Activated CD8-positive, alpha-beta T cell treated with anti-CD3 and anti-CD28 coated beads for 36 hours (primary cell): Measurements from ENCODE around the gene PVALEF. TPM values are rescaled to one million over a fixed set of nuclear protein-coding genes. Genes with fewer than 3 reads are reported as not detected.

Experiments used
- ATAC-seq: fragments of 200-7000 bp; cut with Tn5 transposase; one replicate; pipeline ENCODE4 v1.10.0; 2021; ENCODE audit warnings: mild to moderate bottlenecking, moderate library complexity
- CTCF ChIA-PET: fragments of 350-600 bp; sonication (Branson Sonifier 250); formaldehyde crosslinking; loops from one replicate; lab custom pipeline; 2021; ENCODE audit warnings: antibody characterized with exemption; lab: Charles Lee
- POLR2A ChIA-PET: fragments of 350-600 bp; sonication (Branson Sonifier 250); formaldehyde crosslinking; loops from one replicate; lab custom pipeline; 2021; ENCODE audit warnings: antibody characterized with exemption; lab: Charles Lee
- DNase-seq: peaks from one replicate; pipeline ENCODE4 v3.0.0-alpha.2; 2020
- H3K27ac Mint-ChIP-seq: one replicate; pipeline ENCODE4 v1.8.0; 2021; ENCODE audit warnings: mild to moderate bottlenecking, mixed read lengths
- H3K27me3 Mint-ChIP-seq: one replicate; pipeline ENCODE4 v1.8.0; 2021; ENCODE audit warnings: mixed read lengths
- H3K36me3 Mint-ChIP-seq: one replicate; pipeline ENCODE4 v1.8.0; 2021; ENCODE audit warnings: low read depth, mixed read lengths
- H3K4me1 Mint-ChIP-seq: one replicate; pipeline ENCODE4 v1.8.0; 2021; ENCODE audit warnings: low read depth, mixed read lengths
- H3K4me3 Mint-ChIP-seq: one replicate; pipeline ENCODE4 v1.8.0; 2021; ENCODE audit warnings: mild to moderate bottlenecking, moderate library complexity, mixed read lengths
- H3K9me3 Mint-ChIP-seq: one replicate; pipeline ENCODE4 v1.8.0; 2021; ENCODE audit warnings: mixed read lengths
- intact Hi-C: fragments of 100-400 bp; cut with micrococcal nuclease; formaldehyde crosslinking; loops from one replicate; pipeline ENCODE4 v1.10.0; 2022
- total RNA-seq, 2 experiments: library from RNA; stranded (reverse); gene quantifications; one replicate each; pipeline ENCODE4 v1.2.3, GENCODE V29; 2021
- TF ChIP-seq, protein P1 (sequence below): fragments of 200-600 bp; IDR thresholded peaks from one replicate; pipeline ENCODE4 v1.8.0; 2022; ENCODE audit warnings: antibody characterized with exemption, mild to moderate bottlenecking

Gene PVALEF
- total RNA-seq, 2 experiments from 2014 or later = not detected

DNA sequence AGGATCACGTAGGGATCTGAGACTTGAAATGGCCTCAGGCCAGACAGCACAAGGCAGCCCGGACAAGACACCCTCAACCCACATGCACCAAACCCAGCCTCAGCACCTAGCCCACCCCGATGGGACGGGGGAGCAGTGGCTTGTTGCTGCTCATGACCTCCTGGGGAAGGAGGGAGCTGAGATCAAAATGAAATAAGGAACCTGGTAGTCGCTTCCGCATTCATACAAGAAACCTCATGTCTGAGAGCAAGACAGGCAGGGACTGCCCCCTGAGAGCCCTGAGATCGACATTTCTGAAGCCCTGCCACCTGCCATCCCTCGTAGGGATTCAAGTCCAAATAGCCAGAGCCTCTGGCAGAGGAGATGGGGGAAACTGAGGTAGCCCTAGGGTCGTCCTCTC is 63.1 kb downstream of the PVALEF start:
- CTCF ChIA-PET = no interaction called here
- intact Hi-C loops = no loop called here
- no peaks in the 10 kb centered on the region for H3K27me3 Mint-ChIP-seq

DNA sequence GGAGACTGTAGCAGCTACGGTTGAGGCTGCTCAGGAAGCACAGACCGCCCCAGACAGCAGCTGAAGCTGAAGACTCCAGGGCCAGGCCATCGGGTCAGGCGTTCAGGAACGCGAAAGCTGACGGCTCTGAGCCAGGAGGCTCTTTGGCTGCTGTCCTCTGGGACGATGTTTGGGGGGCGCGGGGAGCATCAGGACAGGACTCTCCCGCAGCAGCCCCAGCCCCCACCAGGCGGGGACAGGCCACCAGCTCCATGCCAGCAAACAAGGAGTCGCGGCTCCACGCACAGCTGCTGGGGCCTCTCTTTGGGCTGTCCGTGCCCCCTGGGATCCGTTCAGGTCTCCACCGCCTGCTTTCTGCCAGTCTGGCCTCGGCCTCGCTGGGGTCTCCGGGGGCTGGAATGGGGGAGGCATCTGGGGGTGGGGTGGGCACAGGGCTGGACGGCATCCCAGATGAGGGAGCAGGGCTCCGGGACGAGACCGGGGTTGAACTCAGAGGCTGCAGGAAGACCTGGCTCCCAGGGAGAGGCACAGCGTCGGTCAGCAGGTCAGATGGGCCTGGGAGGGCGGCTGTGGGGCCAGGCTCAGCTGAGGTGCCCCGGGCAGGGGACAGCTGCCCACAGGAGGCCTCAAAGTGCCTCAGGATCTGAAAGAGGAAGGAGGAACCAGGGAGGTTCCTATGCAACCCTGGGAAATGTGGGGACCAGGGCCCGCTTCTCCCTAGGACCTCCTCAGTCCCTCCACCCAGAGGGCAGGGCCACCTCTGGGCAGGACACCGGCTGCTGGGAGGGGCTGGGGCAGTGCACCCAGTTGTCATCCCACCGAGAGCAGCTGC is 63.7 kb downstream of the PVALEF start:
- peaks cover 7% of the 10 kb centered on the region for H3K36me3 Mint-ChIP-seq
- H3K27me3 Mint-ChIP-seq = no peaks in the 10 kb centered on the region
- ATAC-seq = no peak
- no peaks in the 10 kb centered on the region for H3K9me3 Mint-ChIP-seq
- intact Hi-C loops = no loop called here
- POLR2A ChIA-PET = interaction anchor here (0.9 to 1.5 kb wide), 3 partner anchors 9 to 10 kb away, joined by 3 to 4 read pairs (median 3); partner anchors contain the start of gene NDUFAF8
- CTCF ChIA-PET = interaction anchor here (0.9 to 1.5 kb wide), 2 partner anchors 9 to 86 kb away, joined by 3 read pairs; no protein-coding TSS in a partner anchor
- no peak overlapping the region for H3K4me3 Mint-ChIP-seq
- no peak for DNase-seq
- TF ChIP-seq, protein P1, sequence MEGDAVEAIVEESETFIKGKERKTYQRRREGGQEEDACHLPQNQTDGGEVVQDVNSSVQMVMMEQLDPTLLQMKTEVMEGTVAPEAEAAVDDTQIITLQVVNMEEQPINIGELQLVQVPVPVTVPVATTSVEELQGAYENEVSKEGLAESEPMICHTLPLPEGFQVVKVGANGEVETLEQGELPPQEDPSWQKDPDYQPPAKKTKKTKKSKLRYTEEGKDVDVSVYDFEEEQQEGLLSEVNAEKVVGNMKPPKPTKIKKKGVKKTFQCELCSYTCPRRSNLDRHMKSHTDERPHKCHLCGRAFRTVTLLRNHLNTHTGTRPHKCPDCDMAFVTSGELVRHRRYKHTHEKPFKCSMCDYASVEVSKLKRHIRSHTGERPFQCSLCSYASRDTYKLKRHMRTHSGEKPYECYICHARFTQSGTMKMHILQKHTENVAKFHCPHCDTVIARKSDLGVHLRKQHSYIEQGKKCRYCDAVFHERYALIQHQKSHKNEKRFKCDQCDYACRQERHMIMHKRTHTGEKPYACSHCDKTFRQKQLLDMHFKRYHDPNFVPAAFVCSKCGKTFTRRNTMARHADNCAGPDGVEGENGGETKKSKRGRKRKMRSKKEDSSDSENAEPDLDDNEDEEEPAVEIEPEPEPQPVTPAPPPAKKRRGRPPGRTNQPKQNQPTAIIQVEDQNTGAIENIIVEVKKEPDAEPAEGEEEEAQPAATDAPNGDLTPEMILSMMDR = no peak
- no peak overlapping the region for H3K27ac Mint-ChIP-seq
- peaks cover 9% of the 10 kb centered on the region for H3K4me1 Mint-ChIP-seq

More for the DNA sequence above, 63.1 kb downstream of the PVALEF start:
- peaks cover 15% of the 10 kb centered on the region for H3K4me1 Mint-ChIP-seq
- POLR2A ChIA-PET = interaction anchor here (0.9 kb wide), 1 partner anchor 10 kb away, joined by 4 read pairs; no protein-coding TSS in a partner anchor
- DNase-seq (no peak), ATAC-seq (no peak)
- TF ChIP-seq, protein P1 = no peak
- no peaks in the 10 kb centered on the region for H3K9me3 Mint-ChIP-seq
- no peak overlapping the region for H3K27ac Mint-ChIP-seq
- peaks cover 7% of the 10 kb centered on the region for H3K36me3 Mint-ChIP-seq
- H3K4me3 Mint-ChIP-seq = no peak overlapping the region

DNA sequence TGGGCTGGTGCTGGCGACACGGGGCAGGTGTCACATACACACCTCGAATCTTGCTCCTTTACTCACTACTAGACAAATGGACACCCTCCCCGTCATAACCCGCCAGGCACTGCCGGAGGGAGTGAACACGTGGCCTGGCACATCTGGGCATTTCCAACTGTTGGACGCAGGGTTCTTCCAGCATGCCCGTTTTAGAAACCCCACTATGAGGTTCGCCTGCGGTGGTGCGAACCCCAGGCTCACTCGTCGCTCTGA is 64.3 kb downstream of the PVALEF start:
- Mint-ChIP-seq H3K27me3 (no peaks in the 10 kb centered on the region), H3K4me1 (peaks cover 8% of the 10 kb centered on the region), H3K4me3 (no peak overlapping the region), H3K27ac (no peak overlapping the region), H3K36me3 (peaks cover 7% of the 10 kb centered on the region), H3K9me3 (no peaks in the 10 kb centered on the region)
- DNase-seq (no peak), ATAC-seq (no peak)
- ChIA-PET POLR2A (interaction anchor here (1.0 to 1.5 kb wide), 2 partner anchors 8 to 10 kb away, joined by 3 read pairs; partner anchors contain the start of gene NDUFAF8), CTCF (interaction anchor here (0.9 to 1.5 kb wide), 2 partner anchors 8 to 86 kb away, joined by 3 read pairs; no protein-coding TSS in a partner anchor)
- TF ChIP-seq, protein P1 = no peak
- intact Hi-C loops = no loop called here

DNA sequence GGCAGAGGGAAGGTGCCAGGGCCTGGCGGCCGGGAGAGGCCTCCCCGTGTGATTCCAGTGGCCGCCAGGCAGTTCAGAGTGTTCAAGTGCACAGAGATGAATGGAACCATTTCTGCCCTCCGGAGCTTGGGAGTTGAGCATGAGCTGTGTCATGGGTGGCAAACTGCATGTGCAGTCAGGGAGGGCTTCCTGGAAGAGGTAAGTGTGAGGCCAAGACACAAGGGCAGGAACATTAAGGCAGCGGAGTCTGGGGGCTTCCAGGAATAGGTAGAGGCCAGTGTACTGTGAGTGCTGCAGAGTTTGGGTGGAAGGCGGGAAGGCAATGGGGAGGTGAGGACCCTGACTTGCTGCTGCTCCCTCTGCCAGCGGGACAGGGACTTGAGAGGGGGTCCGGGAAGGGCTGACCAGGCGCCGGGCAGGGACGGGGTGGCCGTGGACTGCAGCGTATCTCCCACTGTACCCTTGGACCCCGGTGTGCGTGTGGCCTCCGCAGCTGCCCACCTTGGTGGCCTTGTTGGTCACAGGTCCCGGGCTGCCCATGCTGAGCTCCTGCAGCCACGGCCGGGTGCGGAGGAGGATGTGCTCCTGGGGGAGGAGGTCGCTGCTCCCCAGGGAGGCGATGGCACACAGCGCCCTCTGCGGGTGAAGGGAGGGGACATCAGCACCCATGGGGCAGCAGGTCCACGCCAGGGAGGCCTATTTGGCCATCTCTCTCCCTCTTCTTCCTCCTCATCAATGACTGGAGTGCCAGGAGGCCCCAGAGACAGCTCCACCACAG is 64.9 kb downstream of the PVALEF start:
- Mint-ChIP-seq H3K36me3 (peaks cover 7% of the 10 kb centered on the region), H3K9me3 (no peaks in the 10 kb centered on the region), H3K4me3 (no peak overlapping the region), H3K4me1 (peaks cover 8% of the 10 kb centered on the region), H3K27me3 (no peaks in the 10 kb centered on the region), H3K27ac (no peak overlapping the region)
- intact Hi-C loops = no loop called here
- CTCF ChIA-PET = interaction anchor here (0.9 to 1.5 kb wide), 2 partner anchors 8 to 87 kb away, joined by 3 read pairs; no protein-coding TSS in a partner anchor
- POLR2A ChIA-PET = interaction anchor here (1.0 to 1.5 kb wide), 2 partner anchors 8 to 9 kb away, joined by 3 read pairs; partner anchors contain the start of gene NDUFAF8
- TF ChIP-seq, protein P1 = no peak
- DNase-seq (no peak), ATAC-seq (no peak)
